ENCODE measurements around the gene AGAP4. TPM values are rescaled to one million over a fixed set of nuclear protein-coding genes. Genes with fewer than 3 reads are reported as not detected.
"Not testable (repeated sequence)": the region's sequence is repeated elsewhere in the genome, so short reads cannot be mapped to it uniquely, and the experiment has no call there.

The AGAP4 gene
- total RNA-seq (10 to 100 TPM in 6 of 7 donors, 1 to 10 TPM in 1; 9.4 to 23.4 (median 17.4) TPM), polyA plus RNA-seq (10 to 100 TPM; 10.1 to 12.9 TPM)
- long read RNA-seq, donor 1, partial matches to known transcripts = 0 of 1 reads
- long read RNA-seq, donor 1, other reads (novel, unspliced or antisense) = 1 of 1 reads
- long read RNA-seq, donor 2, partial matches to known transcripts = 7 of 7 reads
- long read RNA-seq, donor 2, other reads (novel, unspliced or antisense) = 0 of 7 reads
- long read RNA-seq, donor 3, partial matches to known transcripts = 0 of 8 reads
- long read RNA-seq, donor 3, other reads (novel, unspliced or antisense) = 8 of 8 reads

DNA sequence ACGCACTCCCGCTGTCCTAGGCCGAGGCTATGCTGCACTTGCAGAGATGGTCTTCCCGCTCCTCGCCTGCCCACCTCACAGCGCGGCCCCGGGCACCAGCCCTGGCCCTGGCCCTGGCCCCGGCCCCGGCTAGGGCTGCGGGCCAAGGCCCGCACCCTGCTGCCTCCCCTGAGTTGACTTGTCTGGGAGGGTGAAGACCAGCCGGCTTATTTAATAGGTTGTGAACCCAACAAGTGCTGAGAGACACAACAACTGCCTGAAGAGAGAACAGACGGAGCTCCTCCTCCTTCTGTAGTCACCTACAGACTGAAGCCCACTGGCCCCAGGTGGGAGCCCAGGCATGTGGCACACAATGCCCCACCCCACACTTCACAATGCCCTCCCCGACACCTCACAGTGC is at the start of gene AGAP4:
Gene AGAP4, minus strand, starts transcription at position 101 of the 400 bp plus-strand sequence. CDS start 153 bp downstream, outside the sequence.
- intact Hi-C loops (cut with DNase I); DNase-seq; H3K4me1 ChIP-seq (ENCODE audit: insufficient read depth); H3K27me3 ChIP-seq; H3K36me3 ChIP-seq; H3K27ac ChIP-seq; H3K4me3 ChIP-seq; H3K9me3 ChIP-seq: not testable (repeated sequence)
- 95 to 100% methylated on average over 3 to 9 of the region's 15 CpGs; no CpG with 5 or more reads in 1 of the 3 donors for WGBS, 3 donors

DNA sequence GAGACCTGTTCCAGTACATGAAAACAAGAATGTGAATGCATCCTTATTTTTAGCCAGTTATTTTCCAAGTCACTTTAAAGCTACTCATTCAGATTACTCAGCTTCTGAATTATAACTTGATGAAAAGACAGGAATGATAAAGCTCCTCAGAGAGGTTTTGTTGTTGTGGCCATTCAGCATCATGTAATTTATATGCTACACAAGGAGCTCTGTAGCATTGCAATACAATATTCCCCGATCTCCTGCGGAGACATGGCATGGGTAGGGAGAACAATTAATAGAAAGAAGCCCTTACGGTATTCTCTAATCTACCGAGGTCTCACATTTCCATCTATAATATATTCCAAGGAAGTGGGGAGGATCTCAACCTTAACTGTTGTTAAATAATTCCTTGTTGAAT is 43.4 kb upstream of the AGAP4 start:
- H3K36me3 ChIP-seq; DNase-seq; intact Hi-C loops (cut with DNase I); H3K4me3 ChIP-seq; H3K9me3 ChIP-seq; H3K4me1 ChIP-seq (ENCODE audit: insufficient read depth); H3K27ac ChIP-seq; H3K27me3 ChIP-seq: not testable (repeated sequence)
- WGBS, 3 donors = 87 to 90% methylated on average over 3 to 4 of the region's 4 CpGs; no CpG with 5 or more reads in 1 of the 3 donors

DNA sequence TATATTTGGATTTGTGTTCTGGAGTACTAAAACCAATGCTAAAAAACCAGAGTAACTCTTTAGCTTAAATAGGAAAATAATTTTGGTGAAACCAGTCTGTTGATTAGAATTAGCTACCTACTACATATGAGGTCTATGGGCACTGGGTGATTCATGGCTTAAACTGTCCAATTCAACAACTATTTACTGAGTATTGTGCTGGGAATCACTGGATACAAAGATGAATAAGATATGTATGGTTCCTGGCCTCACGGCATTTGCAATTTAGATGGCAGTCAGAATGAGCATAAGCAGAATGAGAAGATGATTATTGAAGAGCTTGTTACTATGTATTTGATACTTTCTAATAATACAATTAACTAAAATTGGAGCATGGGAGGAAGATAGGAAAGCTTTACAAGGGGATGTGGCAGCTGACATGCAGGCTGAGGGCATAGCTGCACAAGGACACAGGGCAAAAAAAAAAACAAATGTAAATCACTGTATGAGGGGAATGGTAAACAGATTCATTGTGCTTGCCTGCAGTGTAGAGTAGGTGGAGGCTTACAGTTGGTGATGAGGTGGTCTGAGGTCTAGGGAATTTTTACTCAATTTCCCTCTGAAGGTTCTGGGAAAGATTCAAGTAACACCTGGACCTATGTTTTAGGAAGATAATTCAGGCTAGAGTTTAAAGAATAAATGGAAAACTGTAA is 42.4 kb upstream of the AGAP4 start:
- H3K27me3 ChIP-seq; intact Hi-C loops (cut with DNase I); H3K4me1 ChIP-seq (ENCODE audit: insufficient read depth); DNase-seq; H3K9me3 ChIP-seq; H3K27ac ChIP-seq; H3K36me3 ChIP-seq; H3K4me3 ChIP-seq: not testable (repeated sequence)
- WGBS, 3 donors = 97 to 100% (median 100%) methylated on average over 1 of the region's 1 CpG

DNA sequence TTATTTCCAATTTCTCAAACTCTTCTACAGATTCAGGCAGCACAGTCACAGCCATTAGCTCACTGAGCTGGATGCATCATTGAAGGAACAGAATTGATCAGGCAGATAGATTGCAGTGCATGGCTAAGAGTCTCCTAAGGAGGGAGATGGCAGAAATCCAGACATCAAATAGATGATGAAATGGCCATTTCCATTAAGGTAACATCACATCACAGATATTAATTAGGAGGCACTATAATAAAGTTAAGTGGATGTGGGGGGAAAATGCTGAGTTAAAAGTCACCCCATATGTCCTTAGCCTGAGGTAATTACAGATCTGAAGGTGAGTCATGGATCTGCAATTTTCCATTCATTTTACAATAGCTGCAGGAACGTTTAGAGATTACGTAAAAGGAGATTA is 35.6 kb upstream of the AGAP4 start:
- H3K36me3 ChIP-seq; H3K4me3 ChIP-seq; intact Hi-C loops (cut with DNase I); DNase-seq; H3K4me1 ChIP-seq (ENCODE audit: insufficient read depth); H3K27me3 ChIP-seq; H3K9me3 ChIP-seq; H3K27ac ChIP-seq: not testable (repeated sequence)
- 33 to 54% methylated on average over 2 of the region's 2 CpGs; no CpG with 5 or more reads in 1 of the 3 donors for WGBS, 3 donors

DNA sequence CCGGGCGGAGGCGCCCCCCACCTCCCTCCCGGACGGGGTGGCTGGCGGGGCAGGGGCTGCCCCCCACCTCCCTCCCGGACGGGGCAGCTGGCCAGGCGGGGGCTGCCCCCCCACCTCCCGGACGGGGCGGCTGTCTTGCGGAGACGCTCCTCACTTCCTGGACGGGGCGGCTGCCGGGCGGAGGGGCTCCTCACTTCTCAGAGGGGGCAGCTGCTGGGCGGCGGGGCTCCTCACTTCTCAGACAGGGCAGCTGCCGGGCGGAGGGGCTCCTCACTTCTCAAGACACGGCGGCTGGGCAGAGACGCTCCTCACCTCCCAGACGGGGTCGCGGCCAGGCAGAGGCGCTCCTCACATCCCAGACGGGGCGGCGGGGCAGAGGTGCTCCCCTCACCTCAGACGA is 18.1 kb upstream of the AGAP4 start:
- H3K27me3 ChIP-seq; H3K36me3 ChIP-seq; H3K27ac ChIP-seq; H3K4me3 ChIP-seq; H3K4me1 ChIP-seq (ENCODE audit: insufficient read depth); H3K9me3 ChIP-seq; intact Hi-C loops (cut with DNase I): not testable (repeated sequence)
- WGBS, 3 donors = 98% methylated on average over 20 to 33 of the region's 33 CpGs
- peak in 2 of 5 donors; percentile 11 to 12 for DNase-seq

DNA sequence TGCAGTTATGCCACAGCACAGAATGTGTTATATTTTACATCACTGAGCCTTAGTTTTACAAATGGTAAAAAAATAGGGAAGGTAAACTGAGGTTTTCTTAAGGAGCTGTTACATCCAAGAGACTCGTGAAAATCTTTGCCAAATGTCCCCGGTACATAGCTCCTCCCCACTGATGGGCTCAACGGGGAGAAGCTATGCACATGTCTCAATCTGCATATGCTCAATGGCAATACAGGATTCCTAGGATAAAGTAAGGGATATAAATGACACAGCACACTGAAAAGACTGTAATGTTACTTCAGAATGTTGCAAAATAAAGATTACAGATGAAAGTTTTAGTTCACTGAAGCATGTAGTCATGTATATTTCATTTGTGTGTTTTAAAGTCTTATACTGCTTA is 17.0 kb upstream of the AGAP4 start:
- 38 to 79% (median 56%) methylated on average over 3 of the region's 3 CpGs for WGBS, 3 donors
- intact Hi-C loops (cut with DNase I); H3K27ac ChIP-seq: not testable (repeated sequence)

DNA sequence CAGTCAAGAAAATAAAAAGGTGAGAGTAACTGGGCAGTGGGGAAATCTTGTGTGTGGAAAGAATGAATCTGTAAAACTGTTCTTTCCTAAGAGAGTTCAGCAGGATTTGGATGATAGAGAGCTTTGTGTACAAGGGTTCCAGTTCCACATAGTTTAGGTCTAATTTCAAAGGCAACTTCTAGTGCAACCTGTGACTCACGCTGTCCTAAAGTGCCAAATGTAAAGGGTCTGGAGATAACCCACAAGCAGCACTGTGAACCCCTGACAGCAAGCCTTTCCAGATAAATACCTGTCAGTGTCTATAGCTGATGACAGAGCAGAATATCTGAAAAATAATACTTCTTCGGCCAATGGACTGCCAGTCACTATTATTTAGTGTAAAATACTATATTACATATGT is 16.3 kb upstream of the AGAP4 start:
- H3K36me3 ChIP-seq; intact Hi-C loops (cut with DNase I); H3K9me3 ChIP-seq; DNase-seq; H3K27ac ChIP-seq; H3K4me1 ChIP-seq (ENCODE audit: insufficient read depth); H3K27me3 ChIP-seq; H3K4me3 ChIP-seq: not testable (repeated sequence)
- WGBS, 3 donors = 91 to 96% (median 95%) methylated on average over 2 of the region's 2 CpGs

More for the DNA sequence above, 17.0 kb upstream of the AGAP4 start:
- not testable (repeated sequence) for H3K4me3 ChIP-seq; H3K27me3 ChIP-seq; H3K4me1 ChIP-seq (ENCODE audit: insufficient read depth); H3K36me3 ChIP-seq; DNase-seq; H3K9me3 ChIP-seq

DNA sequence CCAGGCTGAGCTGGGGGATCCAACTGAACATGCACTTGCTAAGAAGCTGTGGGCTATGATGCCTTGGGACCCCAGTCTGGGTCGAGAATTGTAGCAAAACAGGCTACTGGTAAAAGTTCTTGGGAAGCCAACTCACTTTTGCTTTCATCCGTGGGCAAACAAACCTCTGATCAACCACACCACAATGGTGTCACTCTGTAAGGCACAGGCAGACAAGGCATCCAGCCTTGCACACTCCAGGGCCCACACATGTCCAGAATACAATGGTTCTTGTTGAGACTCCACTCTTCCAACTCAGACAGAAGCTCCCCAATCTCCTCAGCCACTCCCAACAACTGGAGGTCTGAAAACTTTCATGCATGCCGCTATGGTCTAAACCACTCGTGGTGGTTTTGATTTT is 10.6 kb upstream of the AGAP4 start:
- H3K4me1 ChIP-seq (ENCODE audit: insufficient read depth); DNase-seq; H3K27ac ChIP-seq; intact Hi-C loops (cut with DNase I); H3K27me3 ChIP-seq; H3K4me3 ChIP-seq; H3K36me3 ChIP-seq; H3K9me3 ChIP-seq: not testable (repeated sequence)
- 86 to 94% (median 92%) methylated on average over 4 of the region's 4 CpGs for WGBS, 3 donors

DNA sequence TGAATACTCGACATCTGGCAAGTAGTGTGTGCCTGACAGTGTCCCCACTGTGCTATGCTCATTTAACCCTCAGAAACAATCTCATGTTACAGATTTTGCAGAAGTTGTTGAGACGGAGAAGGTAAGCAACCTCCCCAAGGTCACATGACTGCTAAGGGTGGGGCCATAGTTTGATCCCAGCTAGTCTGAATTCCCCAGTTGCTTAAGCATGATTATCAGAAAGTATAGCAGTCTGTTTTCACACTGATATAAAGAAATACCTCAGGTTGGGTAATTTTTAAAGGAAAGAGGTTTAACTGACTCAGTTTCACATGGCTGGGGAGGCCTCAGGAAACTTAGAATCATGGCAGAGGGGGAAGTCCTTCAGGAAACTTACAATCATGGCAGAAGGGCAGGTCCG is 1.2 kb upstream of the AGAP4 start:
- intact Hi-C loops (cut with DNase I); H3K4me3 ChIP-seq; H3K4me1 ChIP-seq (ENCODE audit: insufficient read depth); H3K36me3 ChIP-seq; DNase-seq; H3K27ac ChIP-seq; H3K9me3 ChIP-seq; H3K27me3 ChIP-seq: not testable (repeated sequence)
- WGBS, 3 donors = 82 to 94% methylated on average over 1 to 2 of the region's 3 CpGs; no CpG with 5 or more reads in 1 of the 3 donors

DNA sequence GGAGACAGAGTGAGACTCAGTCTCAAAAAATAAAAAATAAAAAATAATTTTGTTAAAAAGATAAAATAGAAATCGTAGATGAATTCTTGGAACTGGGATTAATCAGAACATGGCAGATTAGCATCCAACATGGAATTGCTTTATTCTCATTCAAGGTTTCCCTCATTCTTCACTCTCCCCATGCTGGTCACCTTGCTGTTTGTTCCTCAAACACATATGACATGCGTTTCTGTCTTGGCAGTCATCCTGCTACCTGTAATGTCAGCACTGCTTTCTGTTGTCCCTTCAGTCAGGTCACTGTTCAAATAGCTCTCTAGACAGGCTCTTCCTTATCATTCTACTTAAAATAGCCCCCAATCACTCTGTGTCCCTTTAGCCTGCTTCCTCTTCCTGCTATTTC is 24.4 kb downstream of the AGAP4 start:
- H3K4me1 ChIP-seq (ENCODE audit: insufficient read depth); DNase-seq; H3K9me3 ChIP-seq; H3K4me3 ChIP-seq; intact Hi-C loops (cut with DNase I); H3K27ac ChIP-seq; H3K36me3 ChIP-seq; H3K27me3 ChIP-seq: not testable (repeated sequence)
- WGBS, 3 donors = 75 to 82% (median 79%) methylated on average over 1 to 2 of the region's 2 CpGs

DNA sequence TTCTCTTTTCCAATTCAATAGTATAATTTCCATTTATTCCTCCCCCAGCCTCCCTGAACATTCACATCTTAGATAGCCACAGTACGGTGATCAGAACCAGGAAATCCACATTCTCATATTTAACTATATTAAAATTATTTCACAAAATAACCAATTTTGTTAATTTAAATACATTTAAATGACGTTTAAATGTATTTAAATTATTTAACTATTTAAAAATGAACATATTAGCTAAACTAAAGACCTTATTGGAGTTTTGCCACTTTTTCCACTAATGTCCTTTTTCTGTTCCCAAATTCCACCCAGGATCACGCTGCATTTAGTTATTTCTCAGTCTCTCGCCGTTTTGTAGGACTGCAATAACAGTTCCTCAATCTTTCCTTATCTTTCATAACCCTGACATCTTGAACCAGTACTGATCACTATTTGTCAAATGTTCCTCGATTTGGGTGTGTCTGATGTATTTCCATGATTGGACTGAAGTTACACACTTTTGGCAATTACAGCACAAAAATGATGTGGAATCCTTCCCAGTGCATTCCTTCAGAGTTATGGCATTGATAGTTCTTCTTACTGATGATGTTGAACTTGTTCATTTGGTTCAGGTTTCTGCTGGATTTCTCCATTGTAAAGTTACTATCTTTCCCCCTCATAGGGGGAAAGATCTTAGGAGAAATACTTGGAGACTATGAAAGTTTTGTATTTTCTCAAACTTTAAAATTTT is 27.0 kb downstream of the AGAP4 start:
- WGBS, 3 donors = 67 to 73% (median 73%) methylated on average over 6 of the region's 6 CpGs
- H3K27me3 ChIP-seq; intact Hi-C loops (cut with DNase I): not testable (repeated sequence)

More for the DNA sequence above, 27.0 kb downstream of the AGAP4 start:
- not testable (repeated sequence) for H3K4me3 ChIP-seq; DNase-seq; H3K9me3 ChIP-seq; H3K27ac ChIP-seq; H3K4me1 ChIP-seq (ENCODE audit: insufficient read depth); H3K36me3 ChIP-seq
